ENCODE measurements around the gene RASL10A. TPM values are rescaled to one million over a fixed set of nuclear protein-coding genes. Genes with fewer than 3 reads are reported as not detected.

Gene RASL10A
- total RNA-seq, 3 donors from 2014 or later: 1.1 to 2.3 (median 1.4) TPM

- H3K9me3 ChIP-seq: no peaks in the 10 kb centered on the region
- H3K4me1 ChIP-seq (ENCODE audit: low read depth): peaks cover 41% of the 10 kb centered on the region
- intact Hi-C loops (cut with DNase I, micrococcal nuclease): no loop called here
- H3K4me3 ChIP-seq: no peak overlapping the region
- DNase-seq (no peak), ATAC-seq (peak; percentile 88)
- H3K36me3 ChIP-seq (ENCODE audit: low read depth): no peaks in the 10 kb centered on the region
- TF ChIP-seq, protein P1, sequence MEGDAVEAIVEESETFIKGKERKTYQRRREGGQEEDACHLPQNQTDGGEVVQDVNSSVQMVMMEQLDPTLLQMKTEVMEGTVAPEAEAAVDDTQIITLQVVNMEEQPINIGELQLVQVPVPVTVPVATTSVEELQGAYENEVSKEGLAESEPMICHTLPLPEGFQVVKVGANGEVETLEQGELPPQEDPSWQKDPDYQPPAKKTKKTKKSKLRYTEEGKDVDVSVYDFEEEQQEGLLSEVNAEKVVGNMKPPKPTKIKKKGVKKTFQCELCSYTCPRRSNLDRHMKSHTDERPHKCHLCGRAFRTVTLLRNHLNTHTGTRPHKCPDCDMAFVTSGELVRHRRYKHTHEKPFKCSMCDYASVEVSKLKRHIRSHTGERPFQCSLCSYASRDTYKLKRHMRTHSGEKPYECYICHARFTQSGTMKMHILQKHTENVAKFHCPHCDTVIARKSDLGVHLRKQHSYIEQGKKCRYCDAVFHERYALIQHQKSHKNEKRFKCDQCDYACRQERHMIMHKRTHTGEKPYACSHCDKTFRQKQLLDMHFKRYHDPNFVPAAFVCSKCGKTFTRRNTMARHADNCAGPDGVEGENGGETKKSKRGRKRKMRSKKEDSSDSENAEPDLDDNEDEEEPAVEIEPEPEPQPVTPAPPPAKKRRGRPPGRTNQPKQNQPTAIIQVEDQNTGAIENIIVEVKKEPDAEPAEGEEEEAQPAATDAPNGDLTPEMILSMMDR (IDR thresholded peaks at IDR 0.05): no peak
These were observed 39.5 kb downstream of the RASL10A start for GRCh38 chr22:29275819-29276565.

DNA sequence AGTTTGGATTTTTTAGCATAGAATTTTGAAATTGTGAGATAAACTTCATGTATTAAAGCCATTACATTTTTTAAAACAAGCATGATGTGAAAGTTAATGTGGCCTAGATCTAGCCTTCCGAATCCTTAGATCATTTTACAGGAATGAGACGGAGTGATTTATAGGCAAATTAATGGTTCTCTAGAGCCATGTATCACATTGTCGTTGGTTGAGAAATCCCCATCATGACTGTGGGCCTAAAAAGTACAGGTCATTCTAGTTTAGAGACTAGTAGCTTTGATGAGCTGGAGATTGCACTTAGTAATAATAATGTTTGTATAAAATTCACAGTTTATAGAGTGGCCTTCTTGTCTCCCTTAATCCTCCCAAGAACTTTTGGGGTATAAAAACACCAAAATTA, 40.3 kb downstream of the RASL10A start:
- ATAC-seq (no peak), DNase-seq (no peak)
- Histone ChIP-seq H3K4me1 (ENCODE audit: low read depth) (peaks cover 43% of the 10 kb centered on the region), H3K36me3 (ENCODE audit: low read depth) (no peaks in the 10 kb centered on the region), H3K4me3 (no peak overlapping the region), H3K9me3 (no peaks in the 10 kb centered on the region)
- TF ChIP-seq, protein P1 (IDR thresholded peaks at IDR 0.05): no peak
- intact Hi-C loops (cut with DNase I, micrococcal nuclease): no loop called here

- intact Hi-C loops (cut with DNase I, micrococcal nuclease): no loop called here
- ATAC-seq (no peak), DNase-seq (no peak)
- Histone ChIP-seq H3K36me3 (ENCODE audit: low read depth) (no peaks in the 10 kb centered on the region), H3K9me3 (no peaks in the 10 kb centered on the region), H3K4me1 (ENCODE audit: low read depth) (peaks cover 43% of the 10 kb centered on the region), H3K4me3 (no peak overlapping the region)
- TF ChIP-seq, protein P1 (IDR thresholded peaks at IDR 0.05): no peak
These were observed 42.9 kb downstream of the RASL10A start for GRCh38 chr22:29272624-29273023.

DNA sequence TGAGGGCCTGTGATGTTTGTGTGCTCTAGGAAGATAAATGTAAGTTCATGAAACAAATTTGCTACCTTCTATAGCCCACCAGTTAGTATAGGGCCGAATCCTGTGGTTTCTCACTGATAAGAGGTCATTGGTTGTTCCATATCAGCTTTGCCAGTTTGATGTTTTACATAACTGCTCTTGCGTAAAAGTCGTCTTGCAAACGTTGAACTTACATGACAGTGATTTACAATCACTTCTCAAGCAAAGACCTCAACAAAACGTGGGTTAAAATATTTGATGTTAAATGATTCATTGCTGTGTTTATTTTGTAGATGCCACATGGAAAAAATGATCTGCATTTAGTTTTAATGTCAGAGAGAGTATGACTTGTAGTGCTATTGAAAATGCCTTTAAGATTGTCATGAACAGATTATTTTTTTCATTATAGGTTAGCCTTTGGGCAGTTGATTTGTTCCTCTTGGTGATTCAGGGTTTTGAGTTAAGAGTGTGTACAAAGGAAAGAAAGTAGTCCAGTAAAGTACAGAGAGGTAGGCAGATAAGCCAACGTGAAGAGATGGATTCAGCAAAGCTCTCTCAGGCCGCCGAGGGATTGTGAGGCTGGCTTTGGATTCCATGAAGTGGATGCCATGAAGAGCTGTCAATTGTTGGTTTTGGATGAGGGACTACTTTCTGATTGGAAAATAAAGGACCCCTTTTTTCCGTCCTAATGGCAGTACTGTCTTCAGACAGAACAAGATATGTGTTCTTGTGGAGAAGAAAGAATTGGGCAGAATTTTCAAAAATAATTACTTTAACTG, 44.8 kb downstream of the RASL10A start:
- intact Hi-C loops (cut with DNase I, micrococcal nuclease): no loop called here
- no peak overlapping the region for H3K4me3 ChIP-seq
- H3K9me3 ChIP-seq: no peaks in the 10 kb centered on the region
- ATAC-seq (no peak), DNase-seq (no peak)
- H3K36me3 ChIP-seq (ENCODE audit: low read depth): no peaks in the 10 kb centered on the region
- TF ChIP-seq, protein P1 (IDR thresholded peaks at IDR 0.05): no peak
- H3K4me1 ChIP-seq (ENCODE audit: low read depth): peaks cover 44% of the 10 kb centered on the region

- ATAC-seq (no peak), DNase-seq (peak in 1 of 3 donors; percentile 46)
- peaks cover 36% of the 10 kb centered on the region for H3K4me1 ChIP-seq (ENCODE audit: low read depth)
- no peaks in the 10 kb centered on the region for H3K36me3 ChIP-seq (ENCODE audit: low read depth)
- TF ChIP-seq, protein P1 (IDR thresholded peaks at IDR 0.05): no peak
- no peaks in the 10 kb centered on the region for H3K9me3 ChIP-seq
- intact Hi-C loops (cut with DNase I, micrococcal nuclease): no loop called here
- no peak overlapping the region for H3K4me3 ChIP-seq
These were observed 45.6 kb downstream of the RASL10A start for GRCh38 chr22:29269731-29270474.

Measured in mucosa of descending colon (tissue), 3 donors.